Left cardiac atrium (tissue), 4 donors: ENCODE results near the gene C11orf86. TPM values are rescaled to one million over a fixed set of nuclear protein-coding genes. Genes with fewer than 3 reads are reported as not detected.
"Not testable (repeated sequence)": the region's sequence is repeated elsewhere in the genome, so short reads cannot be mapped to it uniquely, and the experiment has no call there.

Source experiments
- ATAC-seq, 2 donors: fragments of 200-7000 bp; cut with Tn5 transposase; one replicate each; pipeline ENCODE4 v1.9.1; 2020; ENCODE audit warnings: mild to moderate bottlenecking in 2 of 2, moderate library complexity in 2 of 2
- DNase-seq: peaks from one replicate; pipeline ENCODE4 v3.0.0-alpha.2; 2020
- intact Hi-C, 2 donors: fragments of 100-400 bp; cut with DNase I; formaldehyde crosslinking; loops; one replicate each; pipeline versions ENCODE4 v1.14.1 to v1.15.1; 2022 to 2023
- total RNA-seq, 2 donors: library from RNA; stranded (reverse); fragmentation: NEBNext Ultra II Directional; extraction: Animal tissue kit (Norgen Biotek cat#: 25700); gene quantifications; one replicate each; pipeline ENCODE4 v1.2.1, GENCODE V29; 2021
- donor health status: DM: no; HTN: yes; CAD: no.
- donor health status: DM: no; HTN: yes; CAD: no; lungs with severe emphysema.
- donor health status: DM: yes; HTN: yes; CAD: no.
- donor health status: Dilated cardiomyopathy.

The C11orf86 gene
- total RNA-seq, 2 donors from 2014 or later = not detected

GRCh38 chr11:66986178-66986545 lies 11.1 kb downstream of the C11orf86 start:
- no peak for DNase-seq
- intact Hi-C loops = no loop called here
- ATAC-seq = no peak

- ATAC-seq = peak; percentile 19 to 22
- no peak for DNase-seq
- intact Hi-C loops = no loop called here
Measured at GRCh38 chr11:66987158-66987620, 12.1 kb downstream of the C11orf86 start.

- no peak for ATAC-seq
- intact Hi-C loops = no loop called here
- DNase-seq = no peak
Measured at GRCh38 chr11:66987924-66988637, 13.0 kb downstream of the C11orf86 start.

- DNase-seq, ATAC-seq, intact Hi-C loops: not testable (repeated sequence)
Measured at GRCh38 chr11:66988741-66989140, 13.6 kb downstream of the C11orf86 start.

GRCh38 chr11:66989360-66989759 lies 14.3 kb downstream of the C11orf86 start:
- ATAC-seq, intact Hi-C loops, DNase-seq: not testable (repeated sequence)

GRCh38 chr11:66992041-66992440 lies 16.9 kb downstream of the C11orf86 start:
- DNase-seq = no peak
- no peak for ATAC-seq
- intact Hi-C loops = no loop called here

GRCh38 chr11:66996609-66997273 lies 21.6 kb downstream of the C11orf86 start:
- DNase-seq = peak; percentile 72
- peak; percentile 92 to 93 for ATAC-seq
- intact Hi-C loops = no loop called here

GRCh38 chr11:66999555-66999954 lies 24.5 kb downstream of the C11orf86 start:
- ATAC-seq (no peak), DNase-seq (no peak)
- intact Hi-C loops = no loop called here

- intact Hi-C loops = no loop called here
- DNase-seq (no peak), ATAC-seq (no peak)
Measured at GRCh38 chr11:67001332-67001731, 26.2 kb downstream of the C11orf86 start.

GRCh38 chr11:67002297-67002913 lies 27.3 kb downstream of the C11orf86 start:
- ATAC-seq = no peak
- intact Hi-C loops = no loop called here
- no peak for DNase-seq

- intact Hi-C loops = no loop called here
- no peak for ATAC-seq
- DNase-seq = no peak
Measured at GRCh38 chr11:67002921-67003411, 27.9 kb downstream of the C11orf86 start.

- ATAC-seq, DNase-seq, intact Hi-C loops: not testable (repeated sequence)
Measured at GRCh38 chr11:67005200-67005599, 30.1 kb downstream of the C11orf86 start.

GRCh38 chr11:67006029-67006884 lies 31.2 kb downstream of the C11orf86 start:
- peak; percentile 74 for DNase-seq
- intact Hi-C loops = no loop called here
- peak in 1 of 2 donors; percentile 89 for ATAC-seq

GRCh38 chr11:67007126-67007525 lies 32.0 kb downstream of the C11orf86 start:
- intact Hi-C loops = no loop called here
- ATAC-seq = no peak
- no peak for DNase-seq

GRCh38 chr11:67010296-67010905 lies 35.3 kb downstream of the C11orf86 start:
- no peak for DNase-seq
- intact Hi-C loops = no loop called here

GRCh38 chr11:67013511-67014045 lies 38.5 kb downstream of the C11orf86 start:
- intact Hi-C loops = no loop called here
- DNase-seq (no peak), ATAC-seq (no peak)

More at GRCh38 chr11:67010296-67010905, 35.3 kb downstream of the C11orf86 start:
- ATAC-seq = no peak

- intact Hi-C loops = no loop called here
- ATAC-seq (no peak), DNase-seq (no peak)
Measured at GRCh38 chr11:67014343-67014742, 39.2 kb downstream of the C11orf86 start.

GRCh38 chr11:67015048-67015447 lies 39.9 kb downstream of the C11orf86 start:
- DNase-seq (no peak), ATAC-seq (no peak)
- intact Hi-C loops = no loop called here
